SK-N-SH treated with all-trans-retinoic acid at 6 μM for 48 hours (cell line): Measurements from ENCODE around the gene AGBL5.

ENCODE experiments used
- ATAC-seq: fragments of 200-7000 bp; cut with Tn5 transposase; 3 replicates; pipeline ENCODE4 v1.9.1; 2020; ENCODE audit warnings: mild to moderate bottlenecking, moderate library complexity
- ARNTL ChIP-seq: fragments of 450-650 bp; formaldehyde crosslinking; IDR thresholded peaks from 2 replicates; pipeline ENCODE4 v1.5.0; 2020; ENCODE audit warnings: low read depth, mild to moderate bottlenecking, moderate library complexity, borderline replicate concordance
- BACH2 ChIP-seq: fragments of 250-450 bp; sonication (Bioruptor Pico); IDR thresholded peaks from 2 replicates; pipeline ENCODE4 v1.9.0; 2021; ENCODE audit warnings: mild to moderate bottlenecking, borderline replicate concordance
- CSDC2 ChIP-seq: fragments of 250-450 bp; sonication (Bioruptor Pico); IDR thresholded peaks from 2 replicates; pipeline ENCODE4 v1.5.0; 2020; ENCODE audit warnings: mild to moderate bottlenecking, moderate library complexity
- ESRRG ChIP-seq: fragments of 250-450 bp; sonication (Bioruptor Pico); IDR thresholded peaks from 2 replicates; pipeline ENCODE4 v1.6.1; 2021; ENCODE audit warnings: mild to moderate bottlenecking
- GLIS3 ChIP-seq: fragments of 250-450 bp; sonication (Bioruptor Pico); IDR thresholded peaks from 2 replicates; pipeline ENCODE4 v1.5.0; 2020; ENCODE audit warnings: mild to moderate bottlenecking, moderate library complexity
- ISL1 ChIP-seq: fragments of 250-450 bp; sonication (Bioruptor Pico); IDR thresholded peaks from 2 replicates; pipeline ENCODE4 v2.1.2; 2022; ENCODE audit warnings: mild to moderate bottlenecking, moderate library complexity
- OSR1 ChIP-seq: fragments of 250-450 bp; sonication (Bioruptor Pico); IDR thresholded peaks from 2 replicates; pipeline ENCODE4 v1.8.0; 2022; ENCODE audit warnings: moderate library complexity, mild to moderate bottlenecking, inconsistent platforms
- RARB ChIP-seq: fragments of 250-450 bp; sonication (Bioruptor Pico); IDR thresholded peaks from 2 replicates; pipeline ENCODE4 v1.8.0; 2021; ENCODE audit warnings: mild to moderate bottlenecking, moderate library complexity
- SNAI2 ChIP-seq: fragments of 250-450 bp; sonication (Bioruptor Pico); IDR thresholded peaks from 2 replicates; pipeline ENCODE4 v1.5.0; 2020; ENCODE audit warnings: mild to moderate bottlenecking, moderate library complexity
- TCF4 ChIP-seq: fragments of 250-450 bp; sonication (Bioruptor Pico); IDR thresholded peaks from 2 replicates; pipeline ENCODE4 v1.8.0; 2021; ENCODE audit warnings: mild to moderate bottlenecking, moderate library complexity, borderline replicate concordance
- TOX ChIP-seq: fragments of 250-450 bp; sonication (Bioruptor Pico); IDR thresholded peaks from 2 replicates; pipeline ENCODE4 v1.8.0; 2021; ENCODE audit warnings: mild to moderate bottlenecking, moderate library complexity, borderline replicate concordance
- ZC3H10 ChIP-seq: fragments of 250-450 bp; sonication (Bioruptor Pico); IDR thresholded peaks from 2 replicates; pipeline ENCODE4 v1.5.1; 2021; ENCODE audit warnings: mild to moderate bottlenecking, moderate library complexity
- ZFP3 ChIP-seq: fragments of 250-450 bp; sonication (Bioruptor Pico); IDR thresholded peaks from 2 replicates; pipeline ENCODE4 v1.5.0; 2020; ENCODE audit warnings: mild to moderate bottlenecking, moderate library complexity
- ZFP30 ChIP-seq: fragments of 450-650 bp; formaldehyde crosslinking; IDR thresholded peaks from 2 replicates; pipeline ENCODE4 v1.5.0; 2022; ENCODE audit warnings: mild to moderate bottlenecking, moderate library complexity
- ZNF565 ChIP-seq: fragments of 450-650 bp; formaldehyde crosslinking; conservative IDR thresholded peaks from 2 replicates; pipeline ENCODE4 v1.5.0; 2020; ENCODE audit warnings: low read depth, mild to moderate bottlenecking, moderate library complexity
- ZNF70 ChIP-seq: fragments of 450-650 bp; formaldehyde crosslinking; IDR thresholded peaks from 2 replicates; pipeline ENCODE4 v1.5.0; 2020; ENCODE audit warnings: mild to moderate bottlenecking, moderate library complexity
- ZNF8 ChIP-seq: fragments of 450-650 bp; formaldehyde crosslinking; IDR thresholded peaks from 2 replicates; pipeline ENCODE4 v1.5.0; 2020; ENCODE audit warnings: mild to moderate bottlenecking, moderate library complexity
- TF ChIP-seq, protein P1 (sequence below): fragments of 250-450 bp; sonication (Bioruptor Pico); IDR thresholded peaks from 2 replicates; pipeline ENCODE4 v1.5.1; 2021; ENCODE audit warnings: mild to moderate bottlenecking, moderate library complexity
- TF ChIP-seq, protein P2 (sequence below): fragments of 250-450 bp; sonication (Bioruptor Pico); IDR thresholded peaks from 2 replicates; pipeline ENCODE4 v1.5.1; 2020; ENCODE audit warnings: low read depth, mild to moderate bottlenecking, moderate library complexity
- TF ChIP-seq, protein P3 (sequence below): fragments of 250-450 bp; sonication (Bioruptor Pico); IDR thresholded peaks from 2 replicates; pipeline ENCODE4 v1.5.0; 2020; ENCODE audit warnings: mild to moderate bottlenecking, moderate library complexity
- TF ChIP-seq, protein P4 (sequence below): fragments of 250-450 bp; sonication (Bioruptor Pico); IDR thresholded peaks from 2 replicates; pipeline ENCODE4 v1.8.0; 2021; ENCODE audit warnings: low read depth, mild to moderate bottlenecking, moderate library complexity, borderline replicate concordance

Gene AGBL5

DNA sequence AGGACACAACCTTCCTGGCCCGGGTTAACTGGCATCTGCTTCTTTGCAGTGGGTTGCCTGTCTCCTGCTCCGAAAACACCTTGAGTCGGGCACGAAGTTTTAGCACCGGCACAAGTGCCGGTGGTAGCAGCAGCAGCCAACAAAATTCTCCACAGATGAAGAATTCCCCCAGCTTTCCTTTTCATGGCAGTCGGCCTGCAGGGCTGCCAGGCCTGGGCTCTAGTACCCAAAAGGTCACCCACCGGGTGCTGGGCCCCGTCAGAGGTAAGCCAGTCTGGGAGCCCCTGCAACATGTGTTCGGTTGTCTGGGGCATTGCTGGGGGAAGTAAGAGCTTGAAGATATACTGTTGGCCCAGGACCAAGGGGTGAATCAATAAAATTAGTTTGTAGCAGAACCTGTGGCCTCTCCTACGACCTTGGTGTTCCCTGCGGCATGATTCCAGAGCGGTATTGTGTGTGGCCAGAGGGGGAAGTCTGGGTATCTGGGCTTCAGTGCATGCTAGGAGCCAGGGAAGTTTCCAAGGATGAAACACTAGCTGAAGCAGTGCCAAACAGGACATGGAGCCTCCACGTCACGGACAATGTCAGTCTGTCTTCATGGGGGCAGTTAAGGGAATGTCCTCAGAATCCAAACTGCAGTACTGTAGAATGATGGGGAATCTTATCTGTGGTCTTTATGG is 7.8 kb downstream of the AGBL5 start:
- TF ChIP-seq ZFP3 (CRISPR knock-in tag) (no peak), CSDC2 (CRISPR knock-in tag) (no peak), ZNF8 (CRISPR knock-in tag) (no peak), ZNF565 (CRISPR knock-in tag) (no peak), ESRRG (CRISPR knock-in tag) (no peak), RARB (CRISPR knock-in tag) (no peak), SNAI2 (CRISPR knock-in tag) (no peak), ZFP30 (CRISPR knock-in tag) (no peak), BACH2 (CRISPR knock-in tag) (no peak), ZNF70 (CRISPR knock-in tag) (no peak), ARNTL (CRISPR knock-in tag) (no peak), ISL1 (no peak), TOX (no peak), TCF4 (CRISPR knock-in tag) (no peak), GLIS3 (no peak; the same call in 1 of the 2 replicates)
- TF ChIP-seq, protein P1, sequence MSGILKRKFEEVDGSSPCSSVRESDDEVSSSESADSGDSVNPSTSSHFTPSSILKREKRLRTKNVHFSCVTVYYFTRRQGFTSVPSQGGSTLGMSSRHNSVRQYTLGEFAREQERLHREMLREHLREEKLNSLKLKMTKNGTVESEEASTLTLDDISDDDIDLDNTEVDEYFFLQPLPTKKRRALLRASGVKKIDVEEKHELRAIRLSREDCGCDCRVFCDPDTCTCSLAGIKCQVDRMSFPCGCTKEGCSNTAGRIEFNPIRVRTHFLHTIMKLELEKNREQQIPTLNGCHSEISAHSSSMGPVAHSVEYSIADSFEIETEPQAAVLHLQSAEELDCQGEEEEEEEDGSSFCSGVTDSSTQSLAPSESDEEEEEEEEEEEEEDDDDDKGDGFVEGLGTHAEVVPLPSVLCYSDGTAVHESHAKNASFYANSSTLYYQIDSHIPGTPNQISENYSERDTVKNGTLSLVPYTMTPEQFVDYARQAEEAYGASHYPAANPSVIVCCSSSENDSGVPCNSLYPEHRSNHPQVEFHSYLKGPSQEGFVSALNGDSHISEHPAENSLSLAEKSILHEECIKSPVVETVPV (CRISPR knock-in tag), result no peak
- TF ChIP-seq, protein P2, sequence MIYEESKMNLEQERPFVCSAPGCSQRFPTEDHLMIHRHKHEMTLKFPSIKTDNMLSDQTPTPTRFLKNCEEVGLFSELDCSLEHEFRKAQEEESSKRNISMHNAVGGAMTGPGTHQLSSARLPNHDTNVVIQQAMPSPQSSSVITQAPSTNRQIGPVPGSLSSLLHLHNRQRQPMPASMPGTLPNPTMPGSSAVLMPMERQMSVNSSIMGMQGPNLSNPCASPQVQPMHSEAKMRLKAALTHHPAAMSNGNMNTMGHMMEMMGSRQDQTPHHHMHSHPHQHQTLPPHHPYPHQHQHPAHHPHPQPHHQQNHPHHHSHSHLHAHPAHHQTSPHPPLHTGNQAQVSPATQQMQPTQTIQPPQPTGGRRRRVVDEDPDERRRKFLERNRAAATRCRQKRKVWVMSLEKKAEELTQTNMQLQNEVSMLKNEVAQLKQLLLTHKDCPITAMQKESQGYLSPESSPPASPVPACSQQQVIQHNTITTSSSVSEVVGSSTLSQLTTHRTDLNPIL (CRISPR knock-in tag), result no peak
- TF ChIP-seq, protein P3, sequence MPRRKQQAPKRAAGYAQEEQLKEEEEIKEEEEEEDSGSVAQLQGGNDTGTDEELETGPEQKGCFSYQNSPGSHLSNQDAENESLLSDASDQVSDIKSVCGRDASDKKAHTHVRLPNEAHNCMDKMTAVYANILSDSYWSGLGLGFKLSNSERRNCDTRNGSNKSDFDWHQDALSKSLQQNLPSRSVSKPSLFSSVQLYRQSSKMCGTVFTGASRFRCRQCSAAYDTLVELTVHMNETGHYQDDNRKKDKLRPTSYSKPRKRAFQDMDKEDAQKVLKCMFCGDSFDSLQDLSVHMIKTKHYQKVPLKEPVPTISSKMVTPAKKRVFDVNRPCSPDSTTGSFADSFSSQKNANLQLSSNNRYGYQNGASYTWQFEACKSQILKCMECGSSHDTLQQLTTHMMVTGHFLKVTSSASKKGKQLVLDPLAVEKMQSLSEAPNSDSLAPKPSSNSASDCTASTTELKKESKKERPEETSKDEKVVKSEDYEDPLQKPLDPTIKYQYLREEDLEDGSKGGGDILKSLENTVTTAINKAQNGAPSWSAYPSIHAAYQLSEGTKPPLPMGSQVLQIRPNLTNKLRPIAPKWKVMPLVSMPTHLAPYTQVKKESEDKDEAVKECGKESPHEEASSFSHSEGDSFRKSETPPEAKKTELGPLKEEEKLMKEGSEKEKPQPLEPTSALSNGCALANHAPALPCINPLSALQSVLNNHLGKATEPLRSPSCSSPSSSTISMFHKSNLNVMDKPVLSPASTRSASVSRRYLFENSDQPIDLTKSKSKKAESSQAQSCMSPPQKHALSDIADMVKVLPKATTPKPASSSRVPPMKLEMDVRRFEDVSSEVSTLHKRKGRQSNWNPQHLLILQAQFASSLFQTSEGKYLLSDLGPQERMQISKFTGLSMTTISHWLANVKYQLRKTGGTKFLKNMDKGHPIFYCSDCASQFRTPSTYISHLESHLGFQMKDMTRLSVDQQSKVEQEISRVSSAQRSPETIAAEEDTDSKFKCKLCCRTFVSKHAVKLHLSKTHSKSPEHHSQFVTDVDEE (CRISPR knock-in tag), result no peak
- ATAC-seq, result no peak

DNA sequence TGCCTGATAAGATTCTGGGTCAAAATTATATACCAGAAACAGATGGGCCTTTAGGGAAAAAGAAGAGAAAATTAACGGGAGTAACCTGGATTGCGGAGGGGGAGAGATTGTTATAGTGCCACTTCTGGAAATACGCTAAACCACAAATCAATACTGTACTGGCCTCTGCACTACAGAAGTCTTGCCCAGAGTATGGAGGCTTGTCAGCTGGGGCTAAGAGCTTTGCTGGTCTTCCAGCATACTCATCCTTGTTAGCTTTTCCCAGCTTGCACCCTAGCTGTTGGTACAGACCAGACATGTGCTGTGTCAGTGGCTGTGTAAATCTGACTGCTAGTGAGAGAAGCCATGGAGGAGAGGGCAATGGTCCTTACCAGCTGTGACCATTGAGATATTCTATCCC is 8.9 kb downstream of the AGBL5 start:
- no peak for ATAC-seq
- no peak for TF ChIP-seq OSR1 (CRISPR knock-in tag)
- TF ChIP-seq ZNF70 (CRISPR knock-in tag), result peak; percentile 74
- no peak for TF ChIP-seq CSDC2 (CRISPR knock-in tag)

DNA sequence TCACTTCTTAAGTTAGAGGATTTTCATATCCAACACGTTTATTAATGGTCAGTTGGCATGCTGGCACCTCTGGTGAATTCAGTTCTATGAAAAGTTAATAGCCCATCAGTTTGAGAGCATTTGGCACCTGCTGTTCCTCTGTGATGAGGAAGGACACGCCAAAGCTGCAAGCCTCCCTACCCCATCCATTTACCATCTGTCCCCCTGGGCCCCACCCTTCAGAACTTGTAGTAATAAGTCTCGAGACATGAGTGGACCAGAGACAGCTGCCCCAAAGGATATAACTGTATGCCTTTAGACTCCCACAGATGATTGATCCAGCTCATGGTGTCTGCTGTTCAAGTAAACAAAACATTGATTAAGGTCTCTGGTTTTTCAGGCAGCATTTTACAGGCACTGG is 13.7 kb downstream of the AGBL5 start:
- ATAC-seq, result no peak
- TF ChIP-seq OSR1 (CRISPR knock-in tag) (no peak), ISL1 (no peak), ARNTL (CRISPR knock-in tag) (no peak), ZNF8 (CRISPR knock-in tag) (no peak), GLIS3 (no peak), TCF4 (CRISPR knock-in tag) (no peak), CSDC2 (CRISPR knock-in tag) (no peak), ZFP30 (CRISPR knock-in tag) (no peak), ZFP3 (CRISPR knock-in tag) (no peak), ESRRG (CRISPR knock-in tag) (no peak), ZNF565 (CRISPR knock-in tag) (no peak), SNAI2 (CRISPR knock-in tag) (no peak), BACH2 (CRISPR knock-in tag) (no peak), ZC3H10 (CRISPR knock-in tag) (no peak)
- TF ChIP-seq, protein P1 (CRISPR knock-in tag), result no peak
- TF ChIP-seq, protein P4, sequence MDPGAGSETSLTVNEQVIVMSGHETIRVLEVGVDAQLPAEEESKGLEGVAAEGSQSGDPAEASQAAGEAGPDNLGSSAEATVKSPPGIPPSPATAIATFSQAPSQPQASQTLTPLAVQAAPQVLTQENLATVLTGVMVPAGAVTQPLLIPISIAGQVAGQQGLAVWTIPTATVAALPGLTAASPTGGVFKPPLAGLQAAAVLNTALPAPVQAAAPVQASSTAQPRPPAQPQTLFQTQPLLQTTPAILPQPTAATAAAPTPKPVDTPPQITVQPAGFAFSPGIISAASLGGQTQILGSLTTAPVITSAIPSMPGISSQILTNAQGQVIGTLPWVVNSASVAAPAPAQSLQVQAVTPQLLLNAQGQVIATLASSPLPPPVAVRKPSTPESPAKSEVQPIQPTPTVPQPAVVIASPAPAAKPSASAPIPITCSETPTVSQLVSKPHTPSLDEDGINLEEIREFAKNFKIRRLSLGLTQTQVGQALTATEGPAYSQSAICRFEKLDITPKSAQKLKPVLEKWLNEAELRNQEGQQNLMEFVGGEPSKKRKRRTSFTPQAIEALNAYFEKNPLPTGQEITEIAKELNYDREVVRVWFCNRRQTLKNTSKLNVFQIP (CRISPR knock-in tag), result no peak
- TF ChIP-seq, protein P2 (CRISPR knock-in tag), result no peak
- TF ChIP-seq, protein P3 (CRISPR knock-in tag), result no peak
